ENCODE measurements around the gene ZBTB24.

- TF ChIP-seq CTCF (conservative IDR thresholded peaks at IDR 0.05 in 1 of 2, IDR thresholded peaks at IDR 0.05 in 1 of 2; ENCODE audit: low read depth in 1 of 2, low read length in 2 of 2): peak in 1 of 2 donors; percentile 27
- no peak for TF ChIP-seq EZH2 (IDR thresholded peaks at IDR 0.05; ENCODE audit: low read length, missing control alignments)
Observed at GRCh38 chr6:109440331-109441068, 42.5 kb downstream of the ZBTB24 start, which contains the start of the genes PPIL6 and SMPD2.
